Astrocyte (in vitro differentiated cells and primary cell): ENCODE results near the gene DCLK2. TPM values are rescaled to one million over a fixed set of nuclear protein-coding genes. Genes with fewer than 3 reads are reported as not detected.

Source experiments
- DNase-seq: peaks from one replicate; pipeline ENCODE4 v3.0.0-alpha.2; 2010; ENCODE audit warnings: low read depth
- FAIRE-seq: peaks from 2 replicates; lab custom pipeline; 2011; peaks lifted over from hg19 to GRCh38; lab: Jason Lieb, UNC
- H2AFZ ChIP-seq: 2 replicates; pipeline ENCODE4 v1.6.0; 2012; ENCODE audit warnings: low read depth, low read length, inconsistent platforms
- H3K27ac ChIP-seq: 2 replicates; pipeline ENCODE4 v1.5.1; 2011; ENCODE audit warnings: low read depth, low read length, inconsistent platforms
- H3K27me3 ChIP-seq: 2 replicates; pipeline ENCODE4 v1.6.0; 2011; ENCODE audit warnings: low read length, inconsistent platforms; ENCODE audit not compliant: insufficient read depth
- H3K36me3 ChIP-seq: 2 replicates; pipeline ENCODE4 v1.5.1; 2011; ENCODE audit warnings: low read length, inconsistent platforms; ENCODE audit not compliant: insufficient read depth
- H3K4me1 ChIP-seq: 2 replicates; pipeline ENCODE4 v1.5.1; 2011; ENCODE audit warnings: low read length, inconsistent platforms; ENCODE audit not compliant: insufficient read depth
- H3K4me2 ChIP-seq: 2 replicates; pipeline ENCODE4 v1.6.0; 2012; ENCODE audit warnings: low read length, inconsistent platforms
- H3K4me3 ChIP-seq: 2 replicates; pipeline ENCODE4 v1.5.1; 2011; ENCODE audit warnings: low read depth, mild to moderate bottlenecking, low read length, inconsistent platforms; ENCODE audit not compliant: insufficient read depth
- H3K79me2 ChIP-seq: 2 replicates; pipeline ENCODE4 v1.6.0; 2012; ENCODE audit warnings: mild to moderate bottlenecking, low read length, inconsistent platforms; ENCODE audit not compliant: insufficient read depth
- H3K9ac ChIP-seq: 2 replicates; pipeline ENCODE4 v1.6.0; 2012; ENCODE audit warnings: mild to moderate bottlenecking, low read length, inconsistent platforms
- H3K9me3 ChIP-seq: 2 replicates; pipeline ENCODE4 v1.5.1; 2012; ENCODE audit warnings: low read depth, mild to moderate bottlenecking, low read length, inconsistent platforms; ENCODE audit not compliant: insufficient read depth
- H4K20me1 ChIP-seq: 2 replicates; pipeline ENCODE4 v1.6.0; 2012; ENCODE audit warnings: low read length, inconsistent platforms; ENCODE audit not compliant: insufficient read depth
- H3K27ac Mint-ChIP-seq: one replicate; pipeline ENCODE4 v1.8.0; 2021; ENCODE audit warnings: mild to moderate bottlenecking, mixed read lengths; ENCODE audit not compliant: unreplicated experiment
- H3K27me3 Mint-ChIP-seq: one replicate; pipeline ENCODE4 v1.8.0; 2021; ENCODE audit warnings: low read depth, mixed read lengths; ENCODE audit not compliant: unreplicated experiment
- H3K36me3 Mint-ChIP-seq: one replicate; pipeline ENCODE4 v1.8.0; 2021; ENCODE audit warnings: low read depth, mixed read lengths; ENCODE audit not compliant: unreplicated experiment
- H3K4me1 Mint-ChIP-seq: one replicate; pipeline ENCODE4 v1.8.0; 2021; ENCODE audit warnings: low read depth, mixed read lengths; ENCODE audit not compliant: unreplicated experiment
- H3K4me3 Mint-ChIP-seq: one replicate; pipeline ENCODE4 v1.8.0; 2021; ENCODE audit warnings: mild to moderate bottlenecking, moderate library complexity, mixed read lengths; ENCODE audit not compliant: unreplicated experiment
- H3K9me3 Mint-ChIP-seq: one replicate; pipeline ENCODE4 v1.8.0; 2021; ENCODE audit warnings: mild to moderate bottlenecking, mixed read lengths; ENCODE audit not compliant: unreplicated experiment
- EZH2 ChIP-seq: IDR thresholded peaks from 2 replicates; pipeline ENCODE4 v1.6.1; 2012; ENCODE audit warnings: mild to moderate bottlenecking, low read length, inconsistent platforms; ENCODE audit not compliant: insufficient read depth
- total RNA-seq: library from RNA; stranded (reverse); gene quantifications from 2 replicates; pipeline ENCODE4 v1.2.1, GENCODE V29; 2021
- TF ChIP-seq, protein P1 (sequence below): IDR thresholded peaks from 2 replicates; pipeline ENCODE4 v1.5.1; 2011; ENCODE audit warnings: low read depth, mild to moderate bottlenecking, inconsistent platforms, low read length, moderate library complexity; ENCODE audit not compliant: insufficient read depth

DCLK2 gene
- total RNA-seq, 1 donor from 2014 or later = 6.2 TPM

GRCh38 chr4:150231107-150231770, 153.0 kb downstream of the DCLK2 start:
- H3K9ac ChIP-seq = no peak overlapping the region
- no peak overlapping the region for H2AFZ ChIP-seq
- no peaks in the 10 kb centered on the region for H3K79me2 ChIP-seq
- H4K20me1 ChIP-seq = no peaks in the 10 kb centered on the region
- Mint-ChIP-seq H3K4me3 (no peak overlapping the region), H3K4me1 (peaks cover 14% of the 10 kb centered on the region), H3K36me3 (peaks cover 14% of the 10 kb centered on the region), H3K27me3 (no peaks in the 10 kb centered on the region), H3K9me3 (peaks cover 4% of the 10 kb centered on the region), H3K27ac (no peak overlapping the region)
- no peak overlapping the region for H3K4me3 ChIP-seq
- no peak for FAIRE-seq
- DNase-seq = peak; percentile 72
- H3K4me2 ChIP-seq = no peak overlapping the region
- H3K36me3 ChIP-seq = peaks cover 4% of the 10 kb centered on the region
- no peaks in the 10 kb centered on the region for H3K9me3 ChIP-seq
- no peak overlapping the region for H3K27ac ChIP-seq
- peaks cover 40% of the 10 kb centered on the region for H3K4me1 ChIP-seq
- TF ChIP-seq, protein P1, sequence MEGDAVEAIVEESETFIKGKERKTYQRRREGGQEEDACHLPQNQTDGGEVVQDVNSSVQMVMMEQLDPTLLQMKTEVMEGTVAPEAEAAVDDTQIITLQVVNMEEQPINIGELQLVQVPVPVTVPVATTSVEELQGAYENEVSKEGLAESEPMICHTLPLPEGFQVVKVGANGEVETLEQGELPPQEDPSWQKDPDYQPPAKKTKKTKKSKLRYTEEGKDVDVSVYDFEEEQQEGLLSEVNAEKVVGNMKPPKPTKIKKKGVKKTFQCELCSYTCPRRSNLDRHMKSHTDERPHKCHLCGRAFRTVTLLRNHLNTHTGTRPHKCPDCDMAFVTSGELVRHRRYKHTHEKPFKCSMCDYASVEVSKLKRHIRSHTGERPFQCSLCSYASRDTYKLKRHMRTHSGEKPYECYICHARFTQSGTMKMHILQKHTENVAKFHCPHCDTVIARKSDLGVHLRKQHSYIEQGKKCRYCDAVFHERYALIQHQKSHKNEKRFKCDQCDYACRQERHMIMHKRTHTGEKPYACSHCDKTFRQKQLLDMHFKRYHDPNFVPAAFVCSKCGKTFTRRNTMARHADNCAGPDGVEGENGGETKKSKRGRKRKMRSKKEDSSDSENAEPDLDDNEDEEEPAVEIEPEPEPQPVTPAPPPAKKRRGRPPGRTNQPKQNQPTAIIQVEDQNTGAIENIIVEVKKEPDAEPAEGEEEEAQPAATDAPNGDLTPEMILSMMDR = no peak
- no peak for TF ChIP-seq EZH2
- no peaks in the 10 kb centered on the region for H3K27me3 ChIP-seq

DNA sequence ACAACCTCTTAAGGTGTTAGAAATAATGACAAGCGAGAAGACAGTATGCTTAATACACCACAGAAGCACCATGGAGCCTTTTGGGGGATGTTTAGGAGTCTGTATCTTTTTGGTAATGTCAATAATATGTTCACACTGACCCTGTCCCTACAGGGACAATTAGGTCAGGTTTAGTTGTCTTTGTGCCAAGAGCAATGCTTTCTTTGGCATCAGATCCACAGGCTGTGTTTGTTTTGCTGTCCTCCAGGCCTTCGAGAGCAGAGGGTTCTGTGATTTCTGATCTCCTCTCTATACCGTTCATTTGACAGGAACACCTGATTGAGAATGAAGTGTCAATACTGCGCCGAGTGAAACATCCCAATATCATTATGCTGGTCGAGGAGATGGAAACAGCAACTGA, 153.8 kb downstream of the DCLK2 start:
- FAIRE-seq (no peak), DNase-seq (no peak)
- H3K4me1 Mint-ChIP-seq = peaks cover 20% of the 10 kb centered on the region
- TF ChIP-seq, protein P1 = no peak
- no peak for TF ChIP-seq EZH2
- Histone ChIP-seq H3K4me2 (peak overlapping the region; percentile 3), H3K79me2 (no peaks in the 10 kb centered on the region), H3K27me3 (no peaks in the 10 kb centered on the region), H3K9ac (no peak overlapping the region), H3K4me3 (no peak overlapping the region), H3K4me1 (peaks cover 48% of the 10 kb centered on the region), H3K9me3 (no peaks in the 10 kb centered on the region), H2AFZ (no peak overlapping the region), H3K36me3 (peaks cover 4% of the 10 kb centered on the region), H4K20me1 (no peaks in the 10 kb centered on the region), H3K27ac (peak overlapping the region; percentile 33)
- H3K9me3 Mint-ChIP-seq = peaks cover 4% of the 10 kb centered on the region
- H3K36me3 Mint-ChIP-seq = peaks cover 14% of the 10 kb centered on the region
- no peaks in the 10 kb centered on the region for H3K27me3 Mint-ChIP-seq
- no peak overlapping the region for H3K27ac Mint-ChIP-seq
- H3K4me3 Mint-ChIP-seq = no peak overlapping the region

GRCh38 chr4:150234246-150234645, 156.0 kb downstream of the DCLK2 start:
- Mint-ChIP-seq H3K36me3 (peaks cover 12% of the 10 kb centered on the region), H3K27ac (no peak overlapping the region)
- FAIRE-seq = peak; percentile 43

More at GRCh38 chr4:150234246-150234645, 156.0 kb downstream of the DCLK2 start:
- H3K4me3 Mint-ChIP-seq = no peak overlapping the region
- no peak for TF ChIP-seq EZH2
- TF ChIP-seq, protein P1 = no peak
- Histone ChIP-seq H3K4me3 (no peak overlapping the region), H3K9me3 (no peaks in the 10 kb centered on the region), H3K9ac (no peak overlapping the region), H4K20me1 (no peaks in the 10 kb centered on the region), H3K27ac (no peak overlapping the region), H3K79me2 (no peaks in the 10 kb centered on the region), H3K36me3 (peaks cover 4% of the 10 kb centered on the region), H3K27me3 (no peaks in the 10 kb centered on the region), H2AFZ (no peak overlapping the region), H3K4me1 (peaks cover 65% of the 10 kb centered on the region), H3K4me2 (no peak overlapping the region)
- no peaks in the 10 kb centered on the region for H3K27me3 Mint-ChIP-seq
- H3K4me1 Mint-ChIP-seq = peaks cover 39% of the 10 kb centered on the region
- H3K9me3 Mint-ChIP-seq = peaks cover 3% of the 10 kb centered on the region
- DNase-seq = peak; percentile 53
